Cerebellar cortex (tissue), 1 donor: ENCODE data around the gene NAP1L3.

ENCODE experiments used
- DNase-seq: peaks from one replicate; pipeline ENCODE4 v3.0.0-alpha.2; 2015; ENCODE audit warnings: low spot score

Gene NAP1L3

DNA sequence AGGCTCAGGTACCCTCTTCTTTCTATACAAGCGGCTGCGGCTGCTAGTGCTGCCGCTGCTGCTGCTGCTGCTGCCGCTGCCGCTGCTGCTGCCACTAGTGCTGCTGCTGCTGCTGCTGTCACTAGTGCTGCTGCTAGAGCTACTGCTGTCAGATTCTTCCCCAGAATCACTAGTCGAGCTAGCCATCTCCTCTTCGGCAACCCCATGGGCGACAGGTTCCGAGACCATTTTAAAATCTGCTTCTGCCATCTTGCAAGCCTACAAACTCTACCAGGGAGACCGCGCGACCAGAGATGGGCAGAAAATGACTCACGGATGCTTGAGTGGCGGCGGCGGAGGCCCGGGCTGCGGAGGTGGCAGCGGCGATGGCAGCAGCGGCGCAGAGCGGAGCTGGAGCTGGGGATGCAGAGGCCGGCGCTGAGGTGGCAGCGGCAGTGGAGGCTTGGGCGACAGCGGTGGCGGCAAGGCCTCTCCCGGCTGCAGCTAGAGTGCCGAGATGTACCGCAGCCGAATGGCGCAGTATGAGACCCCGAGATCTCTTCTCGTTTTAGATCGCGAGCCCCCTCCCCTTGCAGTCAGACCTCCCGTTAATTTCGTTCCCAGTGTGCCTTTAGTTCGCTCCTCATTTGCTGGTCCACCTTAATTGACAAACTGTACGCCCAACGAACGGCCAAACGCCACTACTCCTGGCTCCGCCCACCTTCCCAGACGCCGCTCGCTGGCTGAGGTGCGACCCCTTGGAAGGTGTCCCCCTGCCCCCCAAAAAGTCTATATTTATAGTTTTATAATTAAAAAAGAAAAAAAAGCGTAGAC is at the start of gene NAP1L3:
Gene NAP1L3, minus strand, starts transcription at position 523 of the 813 bp plus-strand sequence. Its CDS starts 274 bp downstream, at position 249.
- peak; percentile 87 for DNase-seq

DNA sequence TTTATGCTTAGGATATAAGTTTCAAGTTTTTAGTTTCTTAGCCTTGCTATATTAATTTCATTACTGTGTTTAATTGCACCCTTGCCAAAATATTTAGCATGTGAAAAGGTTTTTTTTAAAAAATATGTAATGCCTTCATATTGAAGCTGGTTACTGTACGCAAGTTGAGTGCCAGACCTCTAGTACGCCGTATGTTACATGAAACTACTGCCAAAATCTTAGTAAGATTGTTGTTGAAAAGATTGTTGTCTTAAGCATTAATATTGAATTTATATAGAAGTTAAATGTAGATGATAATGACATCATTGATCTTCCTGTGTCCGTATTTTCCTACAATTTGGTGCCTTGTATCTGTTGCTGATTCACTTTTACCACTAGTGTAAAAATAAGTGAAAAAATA is 37.7 kb upstream of the NAP1L3 start:
- DNase-seq, result no peak

GRCh38 chrX:93703701-93704100 is 30.3 kb upstream of the NAP1L3 start:
- DNase-seq, result no peak

DNA sequence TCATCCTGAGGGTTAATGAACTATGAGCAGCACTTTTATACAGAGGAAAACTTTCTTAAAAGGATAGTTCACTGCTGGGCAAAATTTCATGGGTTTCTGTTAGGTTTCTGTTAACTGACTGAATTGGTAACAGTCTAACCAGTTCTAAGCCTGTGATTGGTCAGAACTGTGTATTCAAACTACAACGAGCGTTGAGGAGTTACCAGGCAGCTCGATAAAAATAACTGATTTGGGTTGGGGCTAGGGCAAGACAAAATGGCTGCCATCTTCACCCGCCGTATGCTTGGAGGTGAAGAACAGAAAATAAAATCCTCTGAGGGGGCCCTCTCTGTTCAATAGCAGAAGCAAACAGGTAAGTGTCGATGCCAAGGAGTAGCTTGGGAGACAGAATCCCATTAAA is 22.6 kb upstream of the NAP1L3 start:
- no peak for DNase-seq

- peak; percentile 60 for DNase-seq
Observed at GRCh38 chrX:93673869-93674271, 492 bp upstream of the NAP1L3 start, which contains the start of gene FAM133A. Gene FAM133A (plus strand): TSS chrX:93674206. CDS start chrX:93709420, 35,214 bp downstream.

- DNase-seq, result no peak
Observed at GRCh38 chrX:93660575-93660974, 12.8 kb downstream of the NAP1L3 start.

DNA sequence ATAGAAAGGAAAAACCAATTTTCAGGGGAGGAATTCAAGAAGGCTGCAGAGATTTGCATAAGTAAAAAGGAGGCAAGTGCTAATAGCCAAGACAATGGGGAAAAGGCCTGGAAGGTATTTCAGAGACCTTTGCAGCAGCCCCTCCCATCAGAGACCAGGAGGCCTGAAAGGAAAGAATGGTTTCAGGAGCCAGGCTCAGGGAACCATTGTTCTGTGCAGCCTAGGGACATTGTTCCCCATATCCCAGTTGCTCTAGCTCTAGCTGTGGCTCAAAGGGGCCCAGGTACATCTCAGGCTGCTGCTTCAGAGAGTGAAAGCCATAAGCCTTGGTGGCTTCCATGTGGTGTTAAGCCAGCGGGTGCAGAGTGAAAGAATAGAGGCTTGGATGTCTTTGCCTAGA is 24.0 kb downstream of the NAP1L3 start:
- no peak for DNase-seq

GRCh38 chrX:93637591-93637990 is 35.8 kb downstream of the NAP1L3 start:
- DNase-seq, result no peak
